Activated CD8-positive, alpha-beta memory T cell treated with anti-CD3 and anti-CD28 coated beads for 48 hours (primary cell): ENCODE data around the gene KIF3C.
A peak's percentile ranks its signal among the peaks of the same experiment; 100 is the strongest.
"Not testable (repeated sequence)": the region's sequence is repeated elsewhere in the genome, so short reads cannot be mapped to it uniquely, and the experiment has no call there.

Experiments used
- DNase-seq, 3 experiments: peaks; one replicate each; pipeline ENCODE4 v3.0.0-alpha.2; 2020; ENCODE audit warnings: low read depth in 2 of 3, low spot score in 2 of 3

Gene KIF3C

GRCh38 chr2:25966531-25967270, 15.6 kb downstream of the KIF3C start:
- DNase-seq = no peak

GRCh38 chr2:25964891-25965290, 17.4 kb downstream of the KIF3C start:
- no peak for DNase-seq

- DNase-seq = no peak
Measured at GRCh38 chr2:25960920-25961319, 21.4 kb downstream of the KIF3C start.

- no peak for DNase-seq
Measured at GRCh38 chr2:25960396-25960795, 21.9 kb downstream of the KIF3C start.

GRCh38 chr2:25958611-25959010, 23.7 kb downstream of the KIF3C start:
- not testable (repeated sequence) for DNase-seq

GRCh38 chr2:25957743-25958142, 24.6 kb downstream of the KIF3C start:
- no peak for DNase-seq

GRCh38 chr2:25955869-25956535, 26.3 kb downstream of the KIF3C start:
- no peak for DNase-seq

GRCh38 chr2:25955036-25955435, 27.3 kb downstream of the KIF3C start:
- no peak for DNase-seq

- DNase-seq = no peak
Measured at GRCh38 chr2:25954199-25954752, 28.0 kb downstream of the KIF3C start.

- DNase-seq = peak; percentile 31 to 38 (median 37)
Measured at GRCh38 chr2:25951071-25951547, 31.2 kb downstream of the KIF3C start.

- no peak for DNase-seq
Measured at GRCh38 chr2:25948437-25948836, 33.9 kb downstream of the KIF3C start.

GRCh38 chr2:25941042-25941441, 41.3 kb downstream of the KIF3C start:
- DNase-seq = no peak

GRCh38 chr2:25939257-25939668, 43.0 kb downstream of the KIF3C start:
- DNase-seq = no peak

GRCh38 chr2:25938345-25938744, 44.0 kb downstream of the KIF3C start:
- DNase-seq = no peak

GRCh38 chr2:25936889-25937545, 45.3 kb downstream of the KIF3C start:
- no peak for DNase-seq

- no peak for DNase-seq
Measured at GRCh38 chr2:25933622-25934021, 48.7 kb downstream of the KIF3C start.

- DNase-seq = no peak
Measured at GRCh38 chr2:25929789-25930473, 52.4 kb downstream of the KIF3C start.

- no peak for DNase-seq
Measured at GRCh38 chr2:25928668-25929067, 53.6 kb downstream of the KIF3C start.

- no peak for DNase-seq
Measured at GRCh38 chr2:25926984-25927756, 55.1 kb downstream of the KIF3C start.

GRCh38 chr2:25922501-25922900, 59.8 kb downstream of the KIF3C start:
- DNase-seq = no peak
